HG03095 (cell line): ENCODE measurements around the gene CEP76.
"Not testable (repeated sequence)": the region's sequence is repeated elsewhere in the genome, so short reads cannot be mapped to it uniquely, and the experiment has no call there.

Experiments
- ATAC-seq: cut with Tn5 transposase; IDR thresholded peaks from one replicate; pipeline ENCODE4 v1.9.1; 2021; ENCODE audit warnings: moderate library complexity; ENCODE audit not compliant: unreplicated experiment

The CEP76 gene

DNA sequence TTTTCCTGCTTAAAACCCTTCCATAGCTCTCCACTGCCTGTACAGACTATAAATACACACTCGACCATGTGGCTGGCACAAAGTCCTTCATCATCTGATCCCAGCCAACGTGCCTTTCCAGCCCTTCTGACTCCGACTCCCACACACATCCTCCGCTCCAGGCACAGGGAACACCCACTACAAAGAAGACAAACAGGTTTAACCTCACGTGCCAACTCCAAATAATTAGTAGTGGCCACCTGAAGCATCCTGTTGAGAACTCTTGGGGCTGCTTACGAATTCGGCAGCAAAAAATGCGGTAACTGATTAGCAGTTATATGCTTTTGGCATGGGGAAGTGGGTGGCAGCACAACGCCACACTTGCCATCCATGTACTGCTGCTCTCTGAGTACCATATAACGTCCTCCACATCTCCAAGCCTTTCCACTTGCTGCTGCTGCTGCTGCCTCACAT lies 56.7 kb downstream of the CEP76 start:
- no peak for ATAC-seq

DNA sequence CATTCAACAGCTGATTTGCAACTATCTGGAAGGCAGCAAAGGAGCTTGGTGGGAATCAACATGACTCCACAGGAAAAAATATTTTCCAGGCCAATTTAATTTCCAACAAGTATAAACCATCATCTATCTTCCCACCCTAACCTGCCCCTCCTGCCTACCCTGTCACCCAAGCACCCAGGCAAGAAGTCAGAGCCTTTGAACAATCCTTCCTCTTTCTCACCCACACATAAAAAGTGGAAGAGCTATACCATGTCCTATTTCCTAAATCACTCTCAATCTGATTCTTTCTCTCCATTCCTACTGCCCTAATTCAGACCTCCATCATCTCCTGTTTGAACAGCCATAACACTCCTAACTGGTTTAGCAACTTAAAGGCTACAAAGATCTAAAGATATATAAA lies 57.3 kb downstream of the CEP76 start:
- ATAC-seq, result no peak

DNA sequence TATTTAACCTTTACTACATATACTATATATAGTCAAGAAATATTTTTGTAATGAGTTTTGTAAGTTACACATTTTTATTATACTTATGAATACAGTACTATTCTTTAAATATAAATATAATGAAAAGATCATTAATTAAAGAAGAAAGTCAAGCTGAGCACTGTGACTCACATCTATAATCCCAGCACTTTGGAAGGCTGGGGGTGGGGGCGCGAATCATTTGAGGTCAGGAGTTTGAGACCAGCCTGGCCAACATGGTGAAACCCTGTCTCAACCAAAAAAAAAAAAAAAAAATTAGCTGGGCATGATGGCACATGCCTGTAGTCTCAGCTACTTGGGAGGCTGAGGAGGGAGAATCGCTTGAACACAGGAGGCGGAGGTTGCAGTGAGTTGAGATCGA lies 58.8 kb downstream of the CEP76 start:
- not testable (repeated sequence) for ATAC-seq

GRCh38 chr18:12640881-12641200 lies 61.7 kb downstream of the CEP76 start:
- no peak for ATAC-seq

DNA sequence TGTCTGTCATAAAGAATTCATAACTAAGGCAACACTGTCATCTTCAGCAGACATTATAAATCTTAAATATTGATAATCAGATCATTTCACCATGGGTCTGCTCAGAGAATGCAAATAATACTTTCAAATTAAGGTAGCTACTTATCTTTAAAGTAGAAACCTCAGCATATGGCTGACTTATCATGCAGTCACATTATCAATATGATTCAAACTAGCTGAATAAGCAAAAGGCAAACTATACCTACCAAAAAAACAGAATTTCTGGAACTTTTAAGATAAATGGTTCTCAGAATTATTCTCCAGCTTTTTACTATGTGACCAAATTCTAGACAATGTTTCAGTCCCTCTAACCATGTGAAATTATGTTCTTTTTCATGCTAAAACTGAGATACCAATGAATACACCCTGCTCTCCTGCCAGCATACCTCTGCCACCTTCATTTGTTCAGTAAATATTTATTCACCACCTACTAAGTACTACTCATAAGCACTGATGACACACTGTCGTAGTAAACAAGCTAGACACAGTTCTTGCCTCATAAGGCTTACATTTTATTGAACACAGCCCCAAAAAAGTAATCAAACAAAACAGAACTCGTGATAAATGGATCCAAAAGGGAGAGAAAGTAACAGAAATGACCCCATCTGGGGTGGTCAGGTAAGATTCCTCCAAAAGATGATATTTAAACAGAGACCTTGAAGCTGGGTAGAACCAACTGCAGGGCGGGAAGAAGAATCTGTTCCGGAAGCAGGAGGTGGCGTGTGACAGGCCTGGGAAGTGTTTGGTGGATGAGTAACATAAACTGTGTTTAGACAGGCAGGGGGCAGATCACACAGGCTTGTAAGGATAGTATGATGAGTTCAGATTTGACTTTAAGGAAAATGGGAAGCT lies 62.3 kb downstream of the CEP76 start:
- ATAC-seq, result no peak

GRCh38 chr18:12638644-12639124 lies 63.8 kb downstream of the CEP76 start:
- ATAC-seq, result no peak

DNA sequence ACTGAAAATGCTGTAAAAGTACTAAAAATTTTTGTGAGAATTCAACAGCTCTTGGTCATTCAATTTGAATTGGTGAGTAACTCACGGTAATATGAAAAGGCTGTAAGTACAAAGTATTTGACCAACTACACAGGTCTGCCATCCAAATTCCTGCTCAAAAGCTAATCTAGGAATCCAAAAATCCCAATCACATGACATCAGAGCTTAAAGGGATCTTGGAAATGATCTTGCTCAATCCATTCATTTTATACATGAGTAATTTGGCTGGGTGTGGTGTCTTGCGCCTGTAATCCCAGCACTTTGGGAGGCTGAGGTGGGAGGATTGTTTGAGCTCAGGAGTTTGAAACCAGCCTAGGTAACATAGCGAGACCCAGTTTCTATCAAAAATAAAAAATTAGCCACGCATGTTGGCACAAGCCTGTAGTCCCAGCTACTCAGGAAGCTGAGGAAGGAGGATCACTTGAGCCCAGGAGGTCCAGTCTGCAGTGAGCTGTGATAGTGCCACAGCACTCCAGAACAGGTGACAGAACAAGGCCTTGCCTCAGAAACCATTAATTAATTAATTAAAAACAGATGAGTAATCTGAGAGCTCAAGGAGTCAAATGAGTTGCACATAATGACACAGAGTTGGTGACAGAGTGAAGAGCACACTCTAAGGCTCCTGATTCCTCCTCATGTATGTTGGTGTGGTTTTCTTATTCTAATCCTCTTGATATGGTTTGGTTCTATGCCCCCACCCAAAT lies 64.5 kb downstream of the CEP76 start:
- ATAC-seq, result no peak

- no peak for ATAC-seq
Observed at GRCh38 chr18:12637393-12637792, 65.1 kb downstream of the CEP76 start.

DNA sequence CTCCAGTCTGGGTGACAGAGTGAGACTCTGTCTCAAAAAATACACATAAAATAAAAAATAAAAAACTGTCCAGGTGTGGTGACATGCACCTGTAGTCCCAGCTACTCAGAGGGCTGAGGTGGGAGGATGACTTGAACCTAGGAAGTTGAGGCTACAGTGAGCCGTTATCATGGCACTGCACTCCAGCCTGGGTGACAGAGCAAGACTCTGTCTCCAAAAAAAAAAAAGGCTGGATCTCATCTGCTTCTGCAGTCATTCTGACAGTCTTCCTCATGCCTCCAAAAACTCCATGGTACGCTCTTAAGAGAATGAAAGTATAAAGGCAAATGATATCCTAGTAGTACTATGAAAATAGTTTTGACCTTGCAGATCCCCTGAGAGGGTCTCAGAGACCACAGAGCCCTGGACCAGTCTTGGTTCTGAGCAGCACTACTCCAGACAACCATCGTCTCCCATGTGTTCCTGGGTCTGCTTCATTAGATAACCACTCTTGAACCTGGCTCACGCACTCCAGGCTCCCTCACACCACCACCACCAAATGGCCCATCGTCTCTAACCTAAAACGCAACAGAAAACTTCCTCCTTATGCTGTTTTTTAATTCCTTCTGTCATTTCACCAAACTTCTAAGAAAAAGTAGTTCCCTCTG lies 70.6 kb downstream of the CEP76 start:
- ATAC-seq, result no peak

GRCh38 chr18:12630136-12630535 lies 72.4 kb downstream of the CEP76 start:
- no peak for ATAC-seq

GRCh38 chr18:12628706-12629702 lies 73.5 kb downstream of the CEP76 start:
- no peak for ATAC-seq

DNA sequence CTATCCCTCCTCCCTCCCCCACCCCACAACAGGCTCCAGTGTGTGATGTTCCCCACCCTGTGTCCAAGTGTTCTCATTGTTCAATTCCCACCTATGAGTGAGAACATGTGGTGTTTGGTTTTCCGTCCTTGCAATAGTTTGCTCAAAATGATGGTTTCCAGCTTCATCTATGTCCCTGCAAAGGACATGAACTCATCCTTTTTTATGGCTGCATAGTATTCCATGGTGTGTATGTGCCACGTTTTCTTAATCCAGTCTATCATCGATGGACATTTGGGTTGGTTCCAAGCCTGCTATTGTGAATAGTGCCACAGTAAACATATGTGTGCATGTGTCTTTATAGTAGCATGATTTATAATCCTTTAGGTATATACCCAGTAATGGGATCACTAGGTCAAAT lies 75.3 kb downstream of the CEP76 start:
- ATAC-seq, result not testable (repeated sequence)

- ATAC-seq, result no peak
Observed at GRCh38 chr18:12625241-12625640, 77.3 kb downstream of the CEP76 start.
